ENCODE results near the gene VWF. TPM values are rescaled to one million over a fixed set of nuclear protein-coding genes. Genes with fewer than 3 reads are reported as not detected.
"Not testable (repeated sequence)": the region's sequence is repeated elsewhere in the genome, so short reads cannot be mapped to it uniquely, and the experiment has no call there.

Gene VWF
- total and polyA plus RNA-seq, 5 donors from 2014 or later, result 1.3 TPM; not detected in 4

- H3K36me3 ChIP-seq (ENCODE audit: control insufficient read depth, insufficient read depth, low read length), result no peaks in the 10 kb centered on the region
- no peaks in the 10 kb centered on the region for H3K9me3 ChIP-seq (ENCODE audit: control insufficient read depth in 2 of 2, low read length in 2 of 2)
- no peaks in the 10 kb centered on the region for H3K4me1 Mint-ChIP-seq
- no peak overlapping the region for H3K27ac Mint-ChIP-seq
- H3K9me3 Mint-ChIP-seq, result no peaks in the 10 kb centered on the region
- no peaks in the 10 kb centered on the region for H3K27me3 ChIP-seq (ENCODE audit: control insufficient read depth, insufficient read depth, low read length)
- H3K27me3 Mint-ChIP-seq, result peaks cover 4% of the 10 kb centered on the region
- no peaks in the 10 kb centered on the region for H3K36me3 Mint-ChIP-seq
- H3K4me1 ChIP-seq (ENCODE audit: control insufficient read depth, insufficient read depth, low read length, poor library complexity, severe bottlenecking), result no peaks in the 10 kb centered on the region
- H3K4me3 ChIP-seq (ENCODE audit: low read depth, low read length), result no peak overlapping the region
- ATAC-seq (ENCODE audit: low read depth in 2 of 2) (no peak), DNase-seq (no peak)
- no peak overlapping the region for H3K27ac ChIP-seq (ENCODE audit: insufficient read depth, low read length, poor library complexity, severe bottlenecking)
- H3K4me3 Mint-ChIP-seq, result no peak overlapping the region
Measured at GRCh38 chr12:6033546-6033945, 90.9 kb downstream of the VWF start.

GRCh38 chr12:6032726-6033125 lies 91.7 kb downstream of the VWF start:
- no peaks in the 10 kb centered on the region for H3K4me1 Mint-ChIP-seq
- no peak overlapping the region for H3K4me3 Mint-ChIP-seq

GRCh38 chr12:6031001-6031400 lies 93.5 kb downstream of the VWF start:
- no peaks in the 10 kb centered on the region for H3K27me3 ChIP-seq (ENCODE audit: control insufficient read depth, insufficient read depth, low read length)
- Mint-ChIP-seq H3K4me1 (no peaks in the 10 kb centered on the region), H3K36me3 (no peaks in the 10 kb centered on the region), H3K4me3 (no peak overlapping the region), H3K9me3 (peaks cover 0 to 8% (median 0%) of the 10 kb centered on the region in 7 donors), H3K27ac (no peak overlapping the region), H3K27me3 (peaks cover 5% of the 10 kb centered on the region)
- no peaks in the 10 kb centered on the region for H3K36me3 ChIP-seq (ENCODE audit: control insufficient read depth, insufficient read depth, low read length)
- DNase-seq, result no peak
- no peak overlapping the region for H3K4me3 ChIP-seq (ENCODE audit: low read depth, low read length)
- no peaks in the 10 kb centered on the region for H3K9me3 ChIP-seq (ENCODE audit: control insufficient read depth in 2 of 2, low read length in 2 of 2)
- H3K4me1 ChIP-seq (ENCODE audit: control insufficient read depth, insufficient read depth, low read length, poor library complexity, severe bottlenecking), result no peaks in the 10 kb centered on the region
- ATAC-seq (ENCODE audit: low read depth in 2 of 2), result no peak
- no peak overlapping the region for H3K27ac ChIP-seq (ENCODE audit: insufficient read depth, low read length, poor library complexity, severe bottlenecking)

More at GRCh38 chr12:6032726-6033125, 91.7 kb downstream of the VWF start:
- H3K4me1 ChIP-seq (ENCODE audit: control insufficient read depth, insufficient read depth, low read length, poor library complexity, severe bottlenecking), result no peaks in the 10 kb centered on the region
- H3K9me3 ChIP-seq (ENCODE audit: control insufficient read depth in 2 of 2, low read length in 2 of 2), result no peaks in the 10 kb centered on the region
- H3K9me3 Mint-ChIP-seq, result no peaks in the 10 kb centered on the region
- H3K36me3 ChIP-seq (ENCODE audit: control insufficient read depth, insufficient read depth, low read length), result no peaks in the 10 kb centered on the region
- no peak for ATAC-seq (ENCODE audit: low read depth in 2 of 2)
- H3K27ac ChIP-seq (ENCODE audit: insufficient read depth, low read length, poor library complexity, severe bottlenecking), result no peak overlapping the region
- H3K27me3 ChIP-seq (ENCODE audit: control insufficient read depth, insufficient read depth, low read length), result no peaks in the 10 kb centered on the region
- H3K36me3 Mint-ChIP-seq, result no peaks in the 10 kb centered on the region
- H3K4me3 ChIP-seq (ENCODE audit: low read depth, low read length), result no peak overlapping the region
- no peak for DNase-seq
- no peak overlapping the region for H3K27ac Mint-ChIP-seq
- peaks cover 8% of the 10 kb centered on the region for H3K27me3 Mint-ChIP-seq

DNA sequence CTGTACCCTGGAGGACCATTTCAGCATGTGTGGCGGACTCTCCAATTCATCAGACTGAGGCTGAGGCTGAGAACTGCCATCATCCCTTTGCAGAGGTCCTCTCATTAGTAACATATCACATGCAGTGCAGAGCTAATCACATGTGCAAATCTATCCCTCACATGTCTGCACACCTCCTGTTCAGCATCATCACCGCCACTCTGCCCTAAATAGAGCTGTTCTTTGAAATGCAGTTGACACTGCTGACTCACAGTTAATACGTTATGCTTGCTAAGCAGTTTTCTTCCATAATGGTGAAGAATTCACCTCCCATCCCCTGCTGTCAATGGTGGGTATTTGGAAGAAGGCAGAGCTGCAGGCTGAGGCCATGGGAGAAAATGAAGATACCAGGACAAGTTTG lies 94.4 kb downstream of the VWF start:
- no peak overlapping the region for H3K4me3 ChIP-seq (ENCODE audit: low read depth, low read length)
- ATAC-seq (ENCODE audit: low read depth in 2 of 2) (no peak), DNase-seq (no peak)
- no peaks in the 10 kb centered on the region for H3K27me3 ChIP-seq (ENCODE audit: control insufficient read depth, insufficient read depth, low read length)
- no peak overlapping the region for H3K27ac Mint-ChIP-seq
- H3K36me3 ChIP-seq (ENCODE audit: control insufficient read depth, insufficient read depth, low read length), result no peaks in the 10 kb centered on the region
- H3K9me3 Mint-ChIP-seq, result peaks cover 0 to 8% (median 0%) of the 10 kb centered on the region in 7 donors
- H3K36me3 Mint-ChIP-seq, result no peaks in the 10 kb centered on the region
- H3K4me3 Mint-ChIP-seq, result no peak overlapping the region
- no peaks in the 10 kb centered on the region for H3K4me1 ChIP-seq (ENCODE audit: control insufficient read depth, insufficient read depth, low read length, poor library complexity, severe bottlenecking)
- no peaks in the 10 kb centered on the region for H3K9me3 ChIP-seq (ENCODE audit: control insufficient read depth in 2 of 2, low read length in 2 of 2)
- H3K27me3 Mint-ChIP-seq, result peaks cover 4% of the 10 kb centered on the region
- H3K27ac ChIP-seq (ENCODE audit: insufficient read depth, low read length, poor library complexity, severe bottlenecking), result no peak overlapping the region
- H3K4me1 Mint-ChIP-seq, result no peaks in the 10 kb centered on the region

GRCh38 chr12:6029401-6029800 lies 95.1 kb downstream of the VWF start:
- H3K4me3 Mint-ChIP-seq, result no peak overlapping the region
- no peaks in the 10 kb centered on the region for H3K9me3 ChIP-seq (ENCODE audit: control insufficient read depth in 2 of 2, low read length in 2 of 2)
- no peaks in the 10 kb centered on the region for H3K36me3 ChIP-seq (ENCODE audit: control insufficient read depth, insufficient read depth, low read length)
- no peak overlapping the region for H3K27ac Mint-ChIP-seq
- no peaks in the 10 kb centered on the region for H3K36me3 Mint-ChIP-seq
- H3K4me1 Mint-ChIP-seq, result no peaks in the 10 kb centered on the region
- H3K9me3 Mint-ChIP-seq, result peaks cover 0 to 8% (median 0%) of the 10 kb centered on the region in 7 donors
- no peak for DNase-seq
- H3K27ac ChIP-seq (ENCODE audit: insufficient read depth, low read length, poor library complexity, severe bottlenecking), result no peak overlapping the region
- no peak for ATAC-seq (ENCODE audit: low read depth in 2 of 2)
- no peaks in the 10 kb centered on the region for H3K27me3 ChIP-seq (ENCODE audit: control insufficient read depth, insufficient read depth, low read length)
- H3K4me1 ChIP-seq (ENCODE audit: control insufficient read depth, insufficient read depth, low read length, poor library complexity, severe bottlenecking), result no peaks in the 10 kb centered on the region
- peaks cover 4% of the 10 kb centered on the region for H3K27me3 Mint-ChIP-seq
- H3K4me3 ChIP-seq (ENCODE audit: low read depth, low read length), result no peak overlapping the region

DNA sequence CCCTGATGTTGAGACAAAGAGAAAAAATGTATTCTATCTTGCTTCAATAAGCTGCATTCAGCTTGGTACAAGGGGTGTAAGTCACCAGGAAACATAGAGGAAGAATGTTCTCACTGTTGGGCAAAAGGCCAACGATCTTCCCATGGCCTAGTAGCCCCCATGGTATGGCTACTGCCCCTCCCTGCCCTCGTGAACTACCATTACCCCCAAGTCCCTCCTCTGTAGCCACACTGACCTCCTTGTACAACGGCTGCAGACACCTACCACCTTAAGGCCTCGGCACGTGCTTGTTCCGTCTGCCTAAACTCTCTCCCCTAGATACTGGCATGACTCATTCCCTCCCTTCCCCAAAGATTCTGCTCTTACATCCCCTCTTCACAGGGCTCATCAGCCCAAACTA lies 97.5 kb downstream of the VWF start:
- Histone ChIP-seq H3K9me3 (ENCODE audit: control insufficient read depth in 2 of 2, low read length in 2 of 2) (no peaks in the 10 kb centered on the region), H3K4me3 (ENCODE audit: low read depth, low read length) (no peak overlapping the region), H3K27ac (ENCODE audit: insufficient read depth, low read length, poor library complexity, severe bottlenecking) (no peak overlapping the region), H3K36me3 (ENCODE audit: control insufficient read depth, insufficient read depth, low read length) (no peaks in the 10 kb centered on the region), H3K27me3 (ENCODE audit: control insufficient read depth, insufficient read depth, low read length) (no peaks in the 10 kb centered on the region), H3K4me1 (ENCODE audit: control insufficient read depth, insufficient read depth, low read length, poor library complexity, severe bottlenecking) (no peaks in the 10 kb centered on the region)
- Mint-ChIP-seq H3K27me3 (peaks cover 4% of the 10 kb centered on the region), H3K9me3 (peaks cover 0 to 8% (median 0%) of the 10 kb centered on the region in 7 donors), H3K27ac (no peak overlapping the region), H3K4me3 (no peak overlapping the region), H3K36me3 (no peaks in the 10 kb centered on the region), H3K4me1 (no peaks in the 10 kb centered on the region)
- ATAC-seq (ENCODE audit: low read depth in 2 of 2) (no peak), DNase-seq (no peak)

DNA sequence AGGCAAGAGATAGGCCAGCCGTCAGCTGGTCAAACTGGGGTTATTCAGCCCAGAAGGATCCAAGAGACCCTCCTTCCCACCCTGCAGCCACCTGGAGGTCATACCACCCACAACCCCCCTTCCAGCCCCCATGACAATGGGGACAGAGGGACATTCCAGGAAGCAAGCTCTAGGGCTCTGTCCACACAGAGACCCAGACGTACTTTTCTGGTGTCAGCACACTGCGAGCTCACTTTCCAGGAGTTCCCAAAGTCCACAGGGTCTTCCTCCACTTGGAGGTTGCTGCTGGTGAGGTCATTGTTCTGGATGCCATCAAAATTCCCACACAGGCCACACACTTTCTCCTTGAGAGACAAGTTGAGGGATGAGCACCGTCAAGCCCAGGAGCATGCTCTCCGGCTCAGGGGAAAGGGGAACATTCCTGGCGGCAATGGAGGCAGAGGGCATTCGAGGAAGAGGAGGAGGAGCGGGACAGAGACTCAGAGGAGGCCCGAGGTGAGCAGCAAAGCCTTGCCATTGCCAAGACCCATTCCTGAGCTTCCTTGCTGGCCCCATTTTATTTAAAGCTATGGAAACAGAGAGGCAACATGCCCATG lies 98.7 kb downstream of the VWF start:
- not testable (repeated sequence) for H3K27ac Mint-ChIP-seq; H3K36me3 ChIP-seq (ENCODE audit: control insufficient read depth, insufficient read depth, low read length); DNase-seq; H3K4me3 Mint-ChIP-seq; H3K4me1 ChIP-seq (ENCODE audit: control insufficient read depth, insufficient read depth, low read length, poor library complexity, severe bottlenecking); H3K27me3 ChIP-seq (ENCODE audit: control insufficient read depth, insufficient read depth, low read length); H3K9me3 Mint-ChIP-seq; H3K9me3 ChIP-seq (ENCODE audit: control insufficient read depth in 2 of 2, low read length in 2 of 2); H3K4me3 ChIP-seq (ENCODE audit: low read depth, low read length); ATAC-seq (ENCODE audit: low read depth in 2 of 2); H3K27ac ChIP-seq (ENCODE audit: insufficient read depth, low read length, poor library complexity, severe bottlenecking); H3K4me1 Mint-ChIP-seq; H3K27me3 Mint-ChIP-seq; H3K36me3 Mint-ChIP-seq

GRCh38 chr12:6024066-6024465 lies 100.4 kb downstream of the VWF start:
- H3K27me3 ChIP-seq (ENCODE audit: control insufficient read depth, insufficient read depth, low read length); H3K27ac ChIP-seq (ENCODE audit: insufficient read depth, low read length, poor library complexity, severe bottlenecking); H3K4me3 Mint-ChIP-seq; H3K4me1 ChIP-seq (ENCODE audit: control insufficient read depth, insufficient read depth, low read length, poor library complexity, severe bottlenecking); H3K4me3 ChIP-seq (ENCODE audit: low read depth, low read length); H3K27ac Mint-ChIP-seq; ATAC-seq (ENCODE audit: low read depth in 2 of 2); H3K9me3 Mint-ChIP-seq; H3K27me3 Mint-ChIP-seq; H3K36me3 ChIP-seq (ENCODE audit: control insufficient read depth, insufficient read depth, low read length); DNase-seq; H3K36me3 Mint-ChIP-seq; H3K9me3 ChIP-seq (ENCODE audit: control insufficient read depth in 2 of 2, low read length in 2 of 2); H3K4me1 Mint-ChIP-seq: not testable (repeated sequence)

All from CD4-positive, CD25-positive, alpha-beta regulatory T cell (primary cell).